Glutamatergic neuron (in vitro differentiated cells): ENCODE results near the gene TAS1R2. TPM values are rescaled to one million over a fixed set of nuclear protein-coding genes. Genes with fewer than 3 reads are reported as not detected.

Source experiments
- DNase-seq: peaks from one replicate; pipeline ENCODE4 v3.0.0; 2022
- H3K27ac Mint-ChIP-seq: one replicate; pipeline ENCODE4 v1.8.0; 2020; ENCODE audit warnings: mild to moderate bottlenecking, mixed read lengths, inconsistent platforms; ENCODE audit not compliant: unreplicated experiment
- H3K27me3 Mint-ChIP-seq: one replicate; pipeline ENCODE4 v1.8.0; 2020; ENCODE audit warnings: mild to moderate bottlenecking, moderate library complexity, mixed read lengths, inconsistent platforms; ENCODE audit not compliant: unreplicated experiment
- H3K36me3 Mint-ChIP-seq: one replicate; pipeline ENCODE4 v1.8.0; 2020; ENCODE audit warnings: mild to moderate bottlenecking, mixed read lengths, inconsistent platforms; ENCODE audit not compliant: unreplicated experiment
- H3K4me1 Mint-ChIP-seq: one replicate; pipeline ENCODE4 v1.8.0; 2020; ENCODE audit warnings: mild to moderate bottlenecking, low read depth, mixed read lengths, inconsistent platforms; ENCODE audit not compliant: unreplicated experiment
- H3K4me3 Mint-ChIP-seq: one replicate; pipeline ENCODE4 v1.8.0; 2020; ENCODE audit warnings: mild to moderate bottlenecking, mixed read lengths, inconsistent platforms; ENCODE audit not compliant: unreplicated experiment
- H3K9me3 Mint-ChIP-seq: one replicate; pipeline ENCODE4 v1.8.0; 2020; ENCODE audit warnings: mild to moderate bottlenecking, moderate library complexity, mixed read lengths, inconsistent platforms; ENCODE audit not compliant: unreplicated experiment
- CTCF ChIP-seq: fragments of 200-600 bp; sonication (generic); IDR thresholded peaks from one replicate; pipeline ENCODE4 v1.5.0; 2021; ENCODE audit not compliant: partially characterized antibody, unreplicated experiment
- total RNA-seq: library from RNA; stranded (reverse); fragmentation: NEBNext Ultra II Directional; extraction: Animal tissue kit (Norgen Biotek cat#: 25700); gene quantifications from one replicate; pipeline ENCODE4 v1.2.1, GENCODE V29; 2021; ENCODE audit not compliant: unreplicated experiment

The TAS1R2 gene
- total RNA-seq, 1 donor from 2014 or later, result not detected

GRCh38 chr1:18865176-18865575, 5.7 kb upstream of the TAS1R2 start:
- no peaks in the 10 kb centered on the region for H3K36me3 Mint-ChIP-seq
- no peaks in the 10 kb centered on the region for H3K4me1 Mint-ChIP-seq
- H3K9me3 Mint-ChIP-seq, result peaks cover 1% of the 10 kb centered on the region
- no peak overlapping the region for H3K27ac Mint-ChIP-seq
- H3K4me3 Mint-ChIP-seq, result no peak overlapping the region
- TF ChIP-seq CTCF, result no peak
- H3K27me3 Mint-ChIP-seq, result no peaks in the 10 kb centered on the region
- DNase-seq, result no peak

- Mint-ChIP-seq H3K36me3 (no peaks in the 10 kb centered on the region), H3K4me3 (no peak overlapping the region), H3K27ac (no peak overlapping the region), H3K9me3 (no peaks in the 10 kb centered on the region), H3K27me3 (no peaks in the 10 kb centered on the region), H3K4me1 (no peaks in the 10 kb centered on the region)
- DNase-seq, result no peak
- no peak for TF ChIP-seq CTCF
These were observed 2.1 kb upstream of the TAS1R2 start for GRCh38 chr1:18861590-18861989.

- Mint-ChIP-seq H3K4me3 (no peak overlapping the region), H3K36me3 (peaks cover 2% of the 10 kb centered on the region), H3K4me1 (no peaks in the 10 kb centered on the region), H3K27ac (no peak overlapping the region), H3K9me3 (no peaks in the 10 kb centered on the region), H3K27me3 (peaks cover 2% of the 10 kb centered on the region)
- no peak for DNase-seq
- no peak for TF ChIP-seq CTCF
These were observed 1.6 kb upstream of the TAS1R2 start for GRCh38 chr1:18861082-18861481.

- no peak for TF ChIP-seq CTCF
- Mint-ChIP-seq H3K9me3 (no peaks in the 10 kb centered on the region), H3K4me1 (no peaks in the 10 kb centered on the region), H3K27ac (no peak overlapping the region), H3K4me3 (no peak overlapping the region), H3K36me3 (peaks cover 4% of the 10 kb centered on the region), H3K27me3 (peaks cover 2% of the 10 kb centered on the region)
- no peak for DNase-seq
These were observed 1.3 kb downstream of the TAS1R2 start for GRCh38 chr1:18858070-18858688.

GRCh38 chr1:18856435-18856834, 3.0 kb downstream of the TAS1R2 start:
- no peak for TF ChIP-seq CTCF
- H3K4me1 Mint-ChIP-seq, result no peaks in the 10 kb centered on the region
- H3K27me3 Mint-ChIP-seq, result peaks cover 2% of the 10 kb centered on the region
- H3K27ac Mint-ChIP-seq, result no peak overlapping the region
- DNase-seq, result no peak
- H3K36me3 Mint-ChIP-seq, result peaks cover 4% of the 10 kb centered on the region
- H3K4me3 Mint-ChIP-seq, result no peak overlapping the region
- no peaks in the 10 kb centered on the region for H3K9me3 Mint-ChIP-seq
